MV-4-11 (cell line): ENCODE results near the gene ADAMTSL2.

Source experiments
- DNase-seq: peaks from one replicate; lab custom pipeline; 2025; lab: John Stamatoyannopoulos, UW

The ADAMTSL2 gene

DNA sequence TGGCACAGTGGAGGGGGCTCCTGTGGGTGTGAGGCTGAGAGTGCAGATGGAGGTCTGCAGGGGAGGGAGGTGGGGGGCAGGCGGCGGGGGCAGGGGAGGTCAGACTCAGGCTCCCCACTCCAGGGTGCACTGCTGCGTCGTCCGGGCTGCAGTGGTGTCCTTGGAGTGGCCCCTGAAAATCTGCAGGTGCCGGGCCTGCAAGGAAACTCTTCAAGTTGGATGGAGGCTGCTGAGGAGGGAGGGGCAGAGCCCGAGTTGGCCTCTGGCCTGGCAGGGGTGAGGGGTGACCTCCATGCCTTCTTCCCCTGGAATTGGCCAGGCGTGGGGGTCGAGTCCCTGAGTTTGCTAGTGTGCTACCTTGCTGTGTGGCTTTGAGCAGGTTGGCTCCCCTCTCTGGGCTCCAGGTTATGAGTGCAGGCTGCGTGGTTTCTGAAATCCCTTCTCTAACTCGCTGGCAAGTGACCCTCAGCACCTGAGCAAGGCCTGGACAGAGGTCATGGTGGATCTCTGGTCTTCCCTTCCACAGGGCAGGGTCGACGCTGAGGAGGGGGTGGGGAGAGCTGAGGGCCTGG, 888 bp downstream of the ADAMTSL2 start:
- DNase-seq, result no peak

DNA sequence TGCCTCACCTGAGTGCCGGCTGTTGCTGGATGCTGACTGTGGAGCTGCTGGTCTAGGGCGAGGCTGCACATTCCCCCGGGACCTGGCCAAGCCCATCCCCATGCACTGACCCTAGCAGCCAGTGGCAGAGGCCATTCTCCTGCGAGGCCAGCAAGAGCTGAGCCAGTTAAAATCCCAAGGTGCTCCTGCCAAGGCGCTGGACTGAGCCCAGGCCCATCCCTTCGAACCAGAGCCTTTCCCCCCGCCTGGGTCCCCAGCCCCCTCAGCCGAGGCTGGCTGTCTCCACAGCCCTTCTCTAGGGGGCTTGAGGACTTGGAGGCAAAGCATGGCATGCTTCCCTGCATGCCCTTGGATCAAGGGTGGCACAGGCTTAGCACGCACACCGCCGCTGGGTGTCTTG, 1.6 kb downstream of the ADAMTSL2 start:
- DNase-seq, result no peak

DNA sequence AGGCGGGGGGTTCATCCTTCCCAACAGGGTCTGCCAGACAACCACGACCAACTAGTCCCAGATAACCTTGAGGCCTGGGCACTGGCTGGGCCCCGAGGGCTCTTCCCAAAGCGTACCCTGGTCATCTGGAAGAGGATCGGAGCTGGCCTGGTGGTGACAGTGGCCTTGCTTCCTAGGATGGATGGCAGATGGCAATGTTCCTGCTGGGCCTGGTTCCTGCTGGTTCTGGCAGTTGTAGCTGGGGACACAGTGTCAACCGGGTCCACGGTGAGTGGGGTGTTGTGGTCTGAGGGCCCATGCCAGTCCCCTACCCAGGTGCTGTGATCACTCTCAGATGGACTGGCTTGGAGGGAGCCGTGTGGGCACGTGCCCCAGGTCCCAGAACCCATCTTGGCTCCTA, 2.0 kb downstream of the ADAMTSL2 start:
- no peak for DNase-seq

DNA sequence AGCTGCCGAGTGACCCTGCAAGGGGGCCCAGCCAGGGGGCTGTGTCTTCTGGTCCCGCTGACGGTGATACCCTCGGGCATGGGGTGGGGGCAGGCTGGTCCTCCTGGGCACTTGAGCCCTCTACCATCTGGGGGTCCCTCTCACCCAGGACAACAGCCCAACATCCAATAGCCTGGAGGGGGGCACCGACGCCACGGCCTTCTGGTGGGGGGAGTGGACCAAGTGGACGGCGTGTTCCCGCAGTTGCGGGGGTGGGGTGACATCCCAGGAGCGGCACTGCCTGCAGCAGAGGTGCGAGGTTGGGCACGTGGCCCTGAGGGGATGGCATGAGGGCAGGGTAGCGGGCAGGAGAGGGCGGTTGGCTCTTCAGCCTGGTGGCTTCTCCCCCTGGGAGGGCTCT, 2.8 kb downstream of the ADAMTSL2 start:
- no peak for DNase-seq

DNA sequence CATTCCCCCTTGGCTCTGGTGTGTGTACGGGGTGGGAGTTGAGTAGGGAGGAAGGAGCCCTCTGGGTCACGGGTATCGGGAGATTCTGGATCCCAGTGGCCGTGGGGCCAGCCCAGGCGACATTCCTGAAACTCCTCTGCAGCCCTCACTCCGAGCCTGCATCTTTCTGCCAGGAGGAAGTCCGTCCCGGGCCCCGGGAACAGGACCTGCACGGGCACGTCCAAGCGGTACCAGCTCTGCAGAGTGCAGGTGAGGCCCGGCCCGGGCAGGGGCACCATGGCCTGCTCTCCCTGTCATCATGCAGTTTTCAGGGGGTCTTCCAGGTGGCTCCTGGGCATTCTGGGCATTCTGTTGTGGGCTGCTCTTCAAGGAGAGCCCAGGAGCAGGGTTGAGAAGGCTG, 3.7 kb downstream of the ADAMTSL2 start:
- no peak for DNase-seq

DNA sequence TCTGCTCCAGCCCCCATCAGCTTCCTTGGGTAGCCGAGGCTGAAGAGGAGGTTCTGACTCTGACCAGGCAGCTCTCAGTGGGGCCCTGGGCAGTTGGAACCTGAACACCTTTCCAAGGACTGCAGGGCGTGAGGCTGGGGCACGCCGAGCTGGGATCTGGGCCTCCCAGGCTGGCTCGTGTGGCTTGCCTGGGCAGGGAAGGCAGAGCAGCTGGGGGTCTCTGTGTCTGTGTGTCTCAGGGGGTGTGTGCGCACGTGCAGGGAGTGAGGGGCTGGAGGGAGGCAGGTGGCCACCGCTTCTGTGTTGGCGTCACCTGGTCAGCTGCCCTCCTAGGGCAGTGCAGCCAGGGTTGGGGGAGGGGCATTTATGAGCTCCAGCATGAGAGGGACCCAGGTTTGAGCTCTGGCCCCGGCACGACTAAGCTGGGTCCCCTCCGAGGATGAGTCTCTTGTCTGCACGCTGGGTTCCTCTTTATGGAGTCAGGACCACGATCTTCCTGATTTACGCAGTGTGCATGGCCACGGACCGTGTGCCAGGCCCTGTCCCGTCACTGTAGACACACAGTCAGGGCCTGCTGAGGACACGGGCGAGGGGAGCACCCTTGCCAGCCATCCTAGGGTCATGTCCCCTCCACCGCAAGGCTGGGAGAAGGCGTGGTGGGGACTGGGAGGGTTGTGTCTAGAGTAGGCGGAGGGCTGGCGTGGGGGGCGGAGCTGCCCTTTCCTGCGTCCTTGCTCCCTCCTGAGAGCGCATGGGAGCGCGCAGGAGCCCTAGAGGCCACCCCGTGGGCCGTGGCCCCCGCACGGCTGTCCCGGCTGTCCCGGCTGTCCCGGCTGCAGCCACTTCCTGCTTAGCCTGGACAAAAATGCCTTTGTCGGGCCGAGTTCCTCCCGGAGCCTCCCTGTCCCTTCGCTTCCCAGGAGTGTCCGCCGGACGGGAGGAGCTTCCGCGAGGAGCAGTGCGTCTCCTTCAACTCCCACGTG, 4.6 kb downstream of the ADAMTSL2 start:
- peak; percentile 42 for DNase-seq

DNA sequence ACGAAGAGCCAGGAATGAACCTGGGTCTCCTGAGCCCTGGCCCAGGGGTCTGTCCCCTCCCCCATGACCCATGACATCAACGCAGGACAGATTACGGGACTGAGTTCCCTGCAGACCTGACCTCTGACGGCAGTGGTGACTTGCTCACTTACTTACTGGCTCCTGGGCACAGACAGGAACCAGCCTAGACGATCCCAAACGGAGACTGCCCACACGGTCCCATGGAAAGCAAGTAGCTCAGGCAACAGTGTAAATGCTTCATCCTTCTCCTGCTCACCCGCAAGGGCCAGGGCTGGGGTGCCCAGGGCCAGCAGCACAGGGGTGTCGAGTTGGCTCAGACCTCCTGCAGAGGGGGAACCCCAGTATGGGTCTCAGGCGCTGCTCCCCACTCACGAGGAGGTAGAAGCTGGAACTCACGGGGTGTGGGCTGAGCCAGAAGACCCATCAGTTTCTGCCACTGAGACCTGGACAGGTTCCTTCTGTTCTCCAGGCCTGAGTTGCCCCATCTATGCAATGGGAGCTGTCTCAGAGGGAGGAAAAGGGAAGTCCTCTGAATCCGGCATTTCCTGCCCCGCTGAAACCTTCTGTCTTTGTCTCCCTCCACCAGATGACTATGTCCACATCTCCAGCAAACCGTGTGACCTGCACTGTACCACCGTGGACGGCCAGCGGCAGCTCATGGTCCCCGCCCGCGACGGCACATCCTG, 5.6 kb downstream of the ADAMTSL2 start:
- peak; percentile 75 for DNase-seq

DNA sequence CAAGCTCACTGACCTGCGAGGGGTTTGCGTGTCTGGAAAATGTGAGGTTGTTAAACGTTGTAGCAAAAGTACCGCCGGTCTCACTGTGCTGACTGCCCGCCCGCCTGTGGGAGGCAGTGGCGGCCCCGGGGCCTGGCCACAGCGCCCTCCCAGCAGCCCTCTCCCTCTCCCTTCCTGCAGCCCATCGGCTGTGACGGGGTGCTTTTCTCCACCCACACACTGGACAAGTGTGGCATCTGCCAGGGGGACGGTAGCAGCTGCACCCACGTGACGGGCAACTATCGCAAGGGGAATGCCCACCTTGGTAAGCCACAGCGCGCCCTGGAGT, 6.2 kb downstream of the ADAMTSL2 start:
- DNase-seq, result peak; percentile 74

DNA sequence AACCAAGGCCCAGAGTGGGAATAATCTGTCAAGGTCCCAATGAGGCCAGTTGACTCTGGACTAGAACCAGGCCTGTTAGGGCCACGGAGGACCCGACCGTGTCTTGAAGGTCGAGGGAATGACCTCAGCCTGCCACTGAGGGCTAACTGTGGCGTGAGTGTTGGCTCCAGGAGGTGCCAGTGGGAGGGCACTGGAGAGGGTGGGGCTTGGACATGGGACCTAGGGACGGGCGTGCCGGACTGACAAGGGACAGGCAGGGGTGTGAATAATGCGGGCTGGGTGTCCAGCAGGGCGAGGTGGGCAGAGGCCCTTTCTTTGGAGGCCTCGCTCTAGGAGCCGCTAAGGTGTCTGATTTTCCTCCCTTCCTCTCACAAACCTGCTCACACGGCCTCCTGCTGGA, 7.5 kb downstream of the ADAMTSL2 start:
- no peak for DNase-seq

DNA sequence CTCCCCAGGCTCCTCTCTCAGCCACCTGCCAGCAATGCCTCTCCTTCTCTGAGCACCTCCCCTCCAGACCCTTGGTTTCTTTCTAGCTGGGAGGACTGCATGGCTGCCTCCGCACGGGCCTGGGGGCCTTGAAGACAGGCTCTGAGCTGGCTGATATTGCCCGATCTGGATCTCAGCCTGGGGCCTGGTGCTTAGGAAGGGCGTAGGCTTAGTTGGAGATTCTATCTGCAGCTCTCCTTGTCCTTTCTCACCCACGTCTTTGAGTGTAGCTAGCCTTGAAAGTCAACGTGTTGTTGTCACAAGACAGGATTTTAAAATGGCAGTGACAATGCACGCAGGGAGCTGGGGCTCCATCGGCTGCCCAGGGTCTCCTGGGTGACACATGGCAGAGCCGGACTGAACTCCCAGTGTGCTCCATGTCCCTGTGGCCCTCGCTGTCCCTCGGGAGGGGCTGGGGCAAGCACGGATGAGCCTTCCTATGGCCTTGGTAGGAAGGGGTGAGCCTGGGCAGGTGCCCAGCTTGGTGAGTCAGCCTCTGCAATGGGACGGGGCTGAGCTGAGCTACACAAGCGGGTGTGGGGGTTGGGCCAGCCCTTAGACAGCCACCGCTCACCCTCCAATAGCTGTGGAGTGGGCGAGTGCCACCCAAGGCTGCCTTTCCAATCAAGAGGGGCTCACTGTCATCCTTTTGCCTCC, 9.4 kb downstream of the ADAMTSL2 start:
- DNase-seq, result no peak

DNA sequence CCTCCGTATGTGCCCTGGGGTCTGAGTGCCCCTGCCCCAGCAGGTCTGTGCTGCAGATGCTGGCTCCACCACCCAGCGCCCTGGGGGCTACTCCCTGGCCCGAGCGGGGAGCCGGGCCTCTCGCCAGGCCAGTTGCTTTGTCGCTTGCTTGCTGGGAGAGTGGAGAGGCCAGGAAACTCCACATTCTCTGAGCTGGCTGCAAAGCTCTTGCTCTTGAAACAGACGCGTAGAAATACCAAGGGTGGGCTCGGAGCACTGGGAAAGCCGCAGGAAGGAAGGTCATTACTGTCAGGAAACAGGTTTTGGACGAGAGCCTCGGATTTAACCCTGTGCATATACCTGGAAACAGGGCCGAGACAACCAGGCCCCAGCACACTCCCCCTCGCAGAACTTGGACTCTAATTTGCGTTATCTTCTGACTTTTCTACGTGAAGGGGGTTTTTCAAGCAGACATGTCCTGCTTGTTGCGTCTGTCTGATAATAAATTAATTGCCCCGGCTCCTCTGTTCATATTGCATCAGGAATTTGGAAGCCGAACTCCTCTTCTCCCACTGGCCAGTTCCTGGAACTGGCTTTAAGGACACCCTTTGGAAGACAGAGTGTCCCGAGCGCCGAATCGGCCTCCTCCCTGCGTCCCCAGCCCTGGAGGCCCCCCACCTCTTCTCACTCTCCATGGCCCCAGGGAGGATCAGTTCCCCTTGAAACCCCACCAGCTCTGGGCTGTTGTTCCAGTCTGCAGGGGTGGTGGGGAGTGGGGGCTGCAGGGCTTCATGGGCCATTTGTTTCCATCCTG, 11.2 kb downstream of the ADAMTSL2 start:
- DNase-seq, result no peak

DNA sequence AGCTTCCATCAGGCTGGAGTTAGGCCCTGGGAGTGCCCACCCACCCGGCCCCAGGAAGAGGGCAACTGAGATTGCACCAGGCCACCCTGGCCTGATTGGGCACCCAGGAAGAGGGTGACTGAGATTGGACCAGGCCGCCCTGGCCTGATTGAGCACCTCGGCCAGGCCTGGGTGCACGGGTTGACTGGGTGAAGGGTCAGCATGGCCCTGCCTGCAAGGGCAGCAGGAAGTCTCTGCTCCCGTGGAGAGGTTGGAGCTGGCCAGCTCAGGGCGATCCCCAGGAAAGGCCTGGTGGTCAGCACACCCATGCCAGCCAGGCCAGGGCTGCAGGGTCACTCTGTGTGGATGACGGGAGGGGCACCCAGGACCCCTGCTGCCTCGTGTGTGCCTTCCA, 11.8 kb downstream of the ADAMTSL2 start:
- no peak for DNase-seq

DNA sequence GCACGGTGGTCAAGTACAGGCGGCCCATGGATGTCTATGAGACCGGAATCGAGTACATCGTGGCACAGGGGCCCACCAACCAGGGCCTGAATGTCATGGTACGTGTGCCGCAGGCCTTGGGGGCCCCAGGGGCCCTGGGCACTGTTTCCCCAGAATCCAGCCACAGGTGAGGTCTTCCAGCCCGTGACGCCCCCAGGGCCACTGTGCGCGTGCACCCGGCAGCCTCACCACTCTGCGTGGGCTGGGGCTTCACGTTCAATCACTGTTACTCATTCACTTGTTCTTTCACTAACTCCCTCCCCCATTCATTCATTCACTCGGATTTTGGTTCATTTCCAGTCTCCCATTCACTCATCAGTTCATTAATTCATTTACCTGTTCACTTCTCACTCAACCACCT, 12.6 kb downstream of the ADAMTSL2 start:
- DNase-seq, result no peak

DNA sequence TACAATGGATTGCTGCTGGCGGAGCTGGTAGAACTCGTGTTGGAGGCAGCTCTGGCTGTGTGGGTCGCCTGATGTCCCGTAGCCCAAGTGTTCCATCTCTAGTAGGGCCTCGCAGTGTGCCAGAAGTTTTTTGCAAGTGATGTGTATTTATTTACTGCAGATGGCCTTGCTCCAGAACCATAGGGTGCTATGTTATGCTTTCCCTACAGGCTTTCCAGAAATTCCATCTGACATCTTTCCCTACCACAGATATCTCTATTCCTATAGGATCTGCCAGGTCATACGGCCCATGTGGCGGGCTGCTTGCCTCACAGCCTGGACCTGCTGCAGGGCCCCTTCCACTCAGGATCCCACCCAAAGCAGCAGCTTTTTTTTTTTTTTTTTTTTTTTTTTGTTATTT, 16.9 kb downstream of the ADAMTSL2 start:
- DNase-seq, result no peak

DNA sequence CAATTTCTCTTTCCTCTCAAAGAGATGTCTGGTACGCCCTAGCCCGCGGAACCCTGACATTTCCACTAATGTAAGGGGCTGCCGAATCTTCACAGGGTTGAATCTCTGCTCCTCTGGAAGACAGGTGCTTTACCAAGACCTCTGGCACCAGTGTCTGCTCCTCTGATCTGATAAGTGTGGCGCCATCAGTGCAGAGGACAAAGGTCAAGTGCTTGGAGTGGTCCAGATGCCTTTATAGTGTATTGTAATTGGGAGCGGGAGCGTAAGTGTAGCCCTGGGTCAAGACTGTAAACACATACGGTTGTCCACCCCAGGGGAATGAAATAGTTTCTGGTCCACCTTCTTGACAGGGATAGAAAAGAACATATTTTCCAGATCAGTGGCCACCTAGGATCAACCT, 17.7 kb downstream of the ADAMTSL2 start:
- no peak for DNase-seq

DNA sequence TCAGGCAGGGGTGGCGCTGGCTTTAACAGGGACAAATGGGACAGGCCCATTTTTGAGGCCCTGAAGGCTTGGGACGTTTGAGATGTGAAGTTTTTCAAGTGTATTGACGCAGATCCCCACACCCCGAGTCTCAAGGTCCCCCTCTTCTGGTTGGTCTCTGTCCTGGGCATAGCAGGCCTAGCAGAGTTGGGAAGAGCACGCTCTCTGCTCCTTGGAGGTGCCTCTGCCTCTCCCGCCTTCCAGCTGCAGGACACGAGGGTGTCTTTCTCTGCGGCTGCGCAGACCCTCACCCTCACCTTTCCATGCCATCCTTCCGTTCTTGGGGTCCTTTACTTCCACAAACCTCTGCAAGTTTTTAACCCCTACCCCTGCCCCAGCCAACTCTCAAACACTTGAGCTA, 18.6 kb downstream of the ADAMTSL2 start:
- no peak for DNase-seq

DNA sequence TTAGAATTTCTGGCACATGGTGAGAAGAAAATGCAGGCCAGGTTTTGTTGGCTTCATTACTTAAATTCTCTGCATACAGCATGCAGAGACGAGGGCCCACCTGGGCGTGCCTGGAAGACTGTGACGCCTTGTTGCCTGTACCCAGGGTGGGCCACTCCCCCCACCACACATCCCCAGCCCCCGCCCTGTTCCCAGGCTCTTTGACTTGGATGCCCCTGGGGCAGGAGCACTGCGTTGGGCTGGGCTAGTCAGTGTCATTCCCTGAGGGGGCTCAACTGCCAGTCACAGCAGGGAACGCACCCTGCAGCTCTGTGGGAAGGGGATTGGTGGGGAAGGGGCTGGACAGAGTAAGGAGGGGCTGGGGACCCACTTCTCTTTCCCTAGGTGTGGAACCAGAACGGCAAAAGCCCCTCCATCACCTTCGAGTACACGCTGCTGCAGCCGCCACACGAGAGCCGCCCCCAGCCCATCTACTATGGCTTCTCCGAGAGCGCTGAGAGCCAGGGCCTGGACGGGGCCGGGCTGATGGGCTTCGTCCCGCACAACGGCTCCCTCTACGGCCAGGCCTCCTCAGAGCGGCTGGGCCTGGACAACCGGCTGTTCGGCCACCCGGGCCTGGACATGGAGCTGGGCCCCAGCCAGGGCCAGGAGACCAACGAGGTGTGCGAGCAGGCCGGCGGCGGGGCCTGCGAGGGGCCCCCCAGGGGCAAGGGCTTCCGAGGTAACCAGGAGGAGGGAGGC, 19.6 kb downstream of the ADAMTSL2 start:
- DNase-seq, result no peak

DNA sequence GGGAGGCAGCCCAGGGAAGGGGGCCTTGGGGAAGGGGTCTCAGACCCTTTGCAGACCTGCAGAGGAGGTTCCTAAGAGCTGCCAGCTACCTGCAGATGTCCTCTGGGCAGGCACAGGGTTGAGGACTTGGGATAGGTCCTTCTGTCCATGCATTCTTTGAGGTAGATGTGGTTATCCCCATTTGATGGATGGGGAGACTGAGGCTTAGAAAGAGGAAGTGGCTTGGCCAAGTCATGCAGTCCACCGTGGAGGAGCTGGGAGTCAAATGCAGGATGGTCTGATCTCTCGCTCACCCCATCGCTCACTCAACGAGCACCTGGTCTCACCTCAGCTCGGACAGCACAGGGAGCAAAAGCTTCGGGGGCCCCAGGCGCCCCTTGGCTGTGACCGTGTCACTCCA, 20.2 kb downstream of the ADAMTSL2 start:
- DNase-seq, result no peak

DNA sequence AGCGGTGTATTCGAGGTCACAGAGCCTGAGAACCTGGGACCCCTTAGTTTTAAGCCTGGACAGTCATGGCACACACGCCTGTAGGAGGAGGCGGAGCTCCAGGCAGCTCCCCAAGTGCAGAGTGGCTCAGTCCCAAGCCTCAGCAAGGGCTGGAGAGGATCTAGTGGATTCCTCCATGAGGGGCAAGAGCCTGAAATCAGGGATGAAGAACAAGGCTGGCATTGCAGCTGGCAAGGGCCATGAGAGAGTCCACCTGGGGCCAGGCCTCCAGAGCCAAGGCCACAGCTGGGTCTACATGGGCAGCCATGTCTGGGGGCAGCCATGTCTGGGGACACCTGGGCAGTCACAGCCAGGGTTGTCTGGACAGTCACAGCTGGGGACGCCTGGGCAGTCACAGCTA, 21.9 kb downstream of the ADAMTSL2 start:
- no peak for DNase-seq

DNA sequence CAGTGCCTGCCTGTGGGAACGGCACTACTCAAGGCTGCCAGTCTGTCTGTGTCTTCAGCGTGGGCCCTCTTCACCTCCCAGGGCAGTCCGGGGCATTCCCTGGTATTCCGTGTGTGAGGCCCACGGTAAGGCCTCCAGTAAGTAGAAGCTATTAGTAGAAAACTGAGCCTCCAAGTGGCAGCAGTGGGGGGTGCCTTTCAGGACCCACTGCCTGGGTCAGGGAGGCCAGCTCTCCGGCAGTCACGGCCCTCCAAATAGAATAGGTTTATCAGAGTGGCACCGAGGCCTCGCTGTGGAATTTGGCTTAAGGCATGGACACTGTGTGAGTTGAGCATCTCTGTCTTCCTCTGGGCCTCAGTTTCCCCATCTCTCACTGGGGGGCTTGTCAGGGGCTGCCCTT, 23.1 kb downstream of the ADAMTSL2 start:
- no peak for DNase-seq
